GM19351 (cell line): Measurements from ENCODE around the gene LCE7A.

Experiments
- ATAC-seq: cut with Tn5 transposase; IDR thresholded peaks from one replicate; pipeline ENCODE4 v1.9.1; 2021; ENCODE audit warnings: mild to moderate bottlenecking, moderate library complexity; ENCODE audit not compliant: unreplicated experiment

The LCE7A gene

DNA sequence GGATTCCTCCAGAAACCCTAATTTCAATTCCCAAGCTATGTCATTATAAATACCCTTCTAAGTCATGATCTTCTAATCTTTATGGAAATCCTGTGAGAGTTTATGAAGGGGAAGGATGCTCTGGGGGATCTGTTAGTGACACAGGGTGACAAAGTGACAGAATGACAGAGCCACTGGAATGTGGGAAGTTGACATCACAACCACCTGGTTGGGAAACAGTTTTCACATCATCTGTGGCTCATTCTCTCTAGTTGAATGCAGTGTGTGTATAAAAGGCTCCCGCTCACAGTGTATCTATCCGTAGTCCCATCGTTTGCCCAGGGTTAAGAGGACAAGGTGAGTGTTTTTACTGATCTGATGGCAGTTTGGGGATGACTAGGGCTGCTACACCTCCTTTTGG is at the start of gene LCE7A:
TSS of gene LCE7A (plus strand) at position 301 of the 400 bp plus-strand sequence. CDS start 702 bp downstream, outside the sequence.
- ATAC-seq: no peak

DNA sequence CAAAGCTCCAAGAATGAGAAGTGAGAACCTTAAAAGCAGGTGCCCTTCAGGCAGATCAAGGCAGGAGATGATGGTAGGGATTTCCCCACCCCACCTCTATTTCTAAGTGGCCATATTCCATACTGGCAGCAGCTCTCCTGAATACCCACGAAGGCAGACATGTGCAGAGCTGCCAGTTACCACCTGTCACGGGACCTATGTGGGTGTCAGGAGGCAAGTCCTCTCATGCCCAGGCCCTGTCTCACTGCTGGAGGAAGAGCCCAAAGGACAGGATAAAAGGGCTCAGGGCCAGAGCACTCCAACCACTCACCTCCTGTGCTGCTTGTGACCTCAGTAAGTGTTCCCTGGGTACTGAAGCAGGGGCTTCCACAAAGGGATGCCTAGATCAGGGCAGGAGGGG is 48.7 kb upstream of the LCE7A start:
- ATAC-seq: no peak

- ATAC-seq: no peak
Observed at GRCh38 chr1:152811671-152812070, 48.1 kb upstream of the LCE7A start, which contains the start of gene LCE1B. Gene LCE1B (plus strand): TSS chr1:152811971. CDS start chr1:152812447, 476 bp downstream.

GRCh38 chr1:152817309-152817708 is 42.5 kb upstream of the LCE7A start:
- no peak for ATAC-seq

DNA sequence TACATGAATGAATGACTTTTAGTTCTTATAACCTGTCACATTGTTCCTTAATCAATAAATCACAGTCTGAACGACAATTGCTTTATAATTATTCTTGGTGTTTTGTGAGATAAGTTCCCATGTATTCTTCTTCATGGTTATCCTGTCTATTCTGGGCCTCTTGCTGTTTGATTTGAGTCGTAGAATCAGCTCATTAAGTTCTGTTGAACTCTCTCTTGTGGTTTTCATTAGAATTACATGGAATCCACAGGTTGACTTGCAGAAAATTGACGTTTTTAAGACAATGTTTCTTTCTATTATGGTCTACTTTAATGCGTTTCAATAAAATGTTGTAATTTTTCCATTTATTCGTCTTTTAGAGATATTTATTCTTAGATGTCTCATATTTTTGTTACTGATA is 36.5 kb upstream of the LCE7A start:
- no peak for ATAC-seq

- ATAC-seq: no peak
Observed at GRCh38 chr1:152824964-152825363, 34.8 kb upstream of the LCE7A start.

DNA sequence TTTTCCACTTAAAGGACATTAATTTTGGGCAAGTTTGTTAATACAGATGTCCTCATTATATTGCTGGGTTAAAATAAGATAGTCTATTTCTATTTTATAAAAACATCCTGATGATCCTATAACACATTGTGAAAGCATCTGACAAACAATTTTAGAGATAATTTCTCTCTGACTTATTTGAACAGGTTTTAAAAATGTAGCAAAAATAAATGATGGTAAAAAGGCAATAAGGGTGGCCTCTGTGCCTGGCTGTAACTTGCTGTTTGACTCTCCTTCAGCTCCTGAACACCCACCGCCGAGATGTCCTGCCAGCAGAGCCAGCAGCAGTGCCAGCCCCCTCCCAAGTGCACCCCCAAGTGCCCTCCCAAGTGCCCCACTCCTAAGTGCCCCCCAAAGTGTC is 32.6 kb upstream of the LCE7A start, which contains the start of gene LCE1A:
TSS of gene LCE1A (plus strand) at position 301 of the 400 bp plus-strand sequence. CDS start at position 301, 0 bp downstream.
- ATAC-seq: no peak

GRCh38 chr1:152836870-152837269 is 22.9 kb upstream of the LCE7A start:
- ATAC-seq: no peak

DNA sequence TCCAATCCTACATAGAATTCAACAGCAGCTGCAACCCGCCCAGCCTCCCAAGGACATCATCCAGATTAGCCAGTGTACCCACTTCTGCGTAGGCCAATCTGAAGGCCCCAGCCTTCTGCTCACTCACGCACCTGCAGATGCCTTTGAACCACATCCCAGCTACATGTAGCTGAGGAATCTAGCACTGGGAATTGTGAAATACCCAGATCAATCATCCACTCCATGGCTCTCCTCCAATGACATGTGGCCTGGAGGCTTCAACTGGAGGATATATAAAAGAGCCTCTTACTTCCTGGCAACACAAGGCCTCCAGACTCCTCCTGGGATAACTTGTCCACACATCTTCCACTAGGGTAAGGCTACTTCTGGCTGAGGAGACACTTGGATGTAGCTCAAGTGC is 17.2 kb upstream of the LCE7A start, which contains the start of gene LCE6A:
TSS of gene LCE6A (plus strand) at position 301 of the 400 bp plus-strand sequence. CDS start 665 bp downstream, outside the sequence.
- no peak for ATAC-seq

- ATAC-seq: no peak
Observed at GRCh38 chr1:152855661-152856060, 4.1 kb upstream of the LCE7A start.

DNA sequence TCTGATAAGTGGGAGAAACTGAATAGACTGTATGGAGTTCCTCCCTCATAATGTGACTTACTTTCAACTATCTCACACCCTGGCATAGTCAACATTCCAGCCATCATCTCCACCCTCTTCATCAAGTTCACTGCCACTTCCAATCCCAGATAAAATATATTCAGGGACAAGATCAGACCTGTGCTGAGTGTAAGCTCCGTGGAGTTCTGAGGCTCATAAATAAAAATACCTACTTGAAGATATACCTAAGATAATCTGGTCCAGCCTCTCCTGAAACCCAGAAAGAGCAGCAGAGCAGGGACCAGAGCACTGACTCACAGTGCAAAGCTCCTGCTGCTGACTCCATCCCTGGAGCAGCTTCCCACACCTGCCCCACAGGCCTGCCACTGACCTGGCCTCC is 1.7 kb upstream of the LCE7A start:
- no peak for ATAC-seq

GRCh38 chr1:152860129-152860528 is 333 bp downstream of the LCE7A start:
- ATAC-seq: no peak

- ATAC-seq: no peak
Observed at GRCh38 chr1:152861374-152861773, 1.6 kb downstream of the LCE7A start.

DNA sequence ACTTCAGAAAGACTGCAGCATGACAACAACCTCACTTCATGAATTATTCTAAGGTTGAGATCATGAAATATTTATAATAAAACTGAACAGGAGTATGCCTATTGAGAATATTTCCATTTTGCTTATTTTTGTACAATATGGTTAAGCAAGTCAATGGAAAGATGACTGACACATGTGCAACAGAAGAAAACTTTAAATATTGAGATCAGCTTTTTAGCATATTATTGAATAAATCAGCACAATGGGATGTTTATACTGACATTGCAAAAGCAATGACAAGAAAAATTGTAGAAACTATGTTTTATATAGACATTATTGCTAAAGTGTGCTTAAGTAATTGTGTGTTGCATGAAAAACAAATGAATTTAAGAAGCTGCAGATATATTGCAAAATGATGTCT is 4.6 kb downstream of the LCE7A start:
- no peak for ATAC-seq

GRCh38 chr1:152866321-152866720 is 6.5 kb downstream of the LCE7A start:
- no peak for ATAC-seq

- ATAC-seq: peak; percentile 64
Observed at GRCh38 chr1:152869808-152870419, 10.1 kb downstream of the LCE7A start.

- no peak for ATAC-seq
Observed at GRCh38 chr1:152870831-152871730, 11.3 kb downstream of the LCE7A start.

DNA sequence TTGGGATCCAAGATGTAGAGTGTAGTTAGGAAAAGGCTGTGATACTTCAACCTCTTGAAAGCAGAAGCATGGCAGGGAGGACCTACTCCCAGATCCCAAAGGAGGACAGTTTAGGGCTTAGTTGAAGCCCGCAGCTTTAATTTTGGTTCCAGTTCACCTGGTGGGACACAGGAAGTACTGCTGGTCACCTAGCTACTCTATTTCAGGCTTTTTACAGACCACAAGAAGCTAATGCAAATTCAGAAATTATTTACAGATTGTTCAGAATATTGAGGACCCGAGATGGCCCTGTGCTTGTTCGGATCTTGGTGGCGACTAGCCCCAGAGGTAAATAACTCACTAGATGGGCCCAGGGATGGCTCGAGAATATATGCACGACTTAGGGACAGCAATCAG is 11.9 kb downstream of the LCE7A start:
- ATAC-seq: peak; percentile 74

- no peak for ATAC-seq
Observed at GRCh38 chr1:152873495-152873894, 13.7 kb downstream of the LCE7A start.

- ATAC-seq: no peak
Observed at GRCh38 chr1:152876827-152877226, 17.0 kb downstream of the LCE7A start.

GRCh38 chr1:152878042-152878441 is 18.2 kb downstream of the LCE7A start, which contains the start of gene SMCP:
Gene SMCP (plus strand): TSS chr1:152878322. CDS start chr1:152884423, 6,101 bp downstream.
- no peak for ATAC-seq
